Keratinocyte (primary cell): ENCODE results near the gene TEX38. TPM values are rescaled to one million over a fixed set of nuclear protein-coding genes. Genes with fewer than 3 reads are reported as not detected.

Experiments used
- DNase-seq: peaks from one replicate; pipeline ENCODE4 v3.0.0-alpha.2; 2011; ENCODE audit warnings: low read depth, missing footprints, low spot score
- FAIRE-seq: peaks from 2 replicates; lab custom pipeline; 2011; peaks lifted over from hg19 to GRCh38; lab: Jason Lieb, UNC
- H2AFZ ChIP-seq: 2 replicates; pipeline ENCODE4 v1.6.0; 2012; ENCODE audit warnings: low read length, control low read depth, inconsistent platforms; ENCODE audit not compliant: control insufficient read depth
- H3K27ac ChIP-seq: 2 replicates; pipeline ENCODE4 v1.5.1; 2011; ENCODE audit warnings: low read length; ENCODE audit not compliant: control insufficient read depth, insufficient read depth
- H3K27me3 ChIP-seq: 3 replicates; pipeline ENCODE4 v1.6.0; 2011; ENCODE audit warnings: low read length; ENCODE audit not compliant: control insufficient read depth, insufficient read depth; ENCODE audit errors: extremely low read depth
- H3K36me3 ChIP-seq, 2 experiments: 2 replicates in 1 of 2; 3 replicates in 1 of 2; pipeline ENCODE4 v1.5.1; 2011; ENCODE audit warnings: low read length in 2 of 2, mild to moderate bottlenecking in 1 of 2; ENCODE audit not compliant: control insufficient read depth in 2 of 2, insufficient read depth in 2 of 2; ENCODE audit errors: extremely low read depth in 1 of 2
- H3K4me1 ChIP-seq: 3 replicates; pipeline ENCODE4 v1.5.1; 2011; ENCODE audit warnings: low read length; ENCODE audit not compliant: control insufficient read depth, insufficient read depth; ENCODE audit errors: extremely low read depth
- H3K4me2 ChIP-seq: 3 replicates; pipeline ENCODE4 v1.6.0; 2011; ENCODE audit warnings: low read depth, low read length; ENCODE audit not compliant: control insufficient read depth, insufficient read depth; ENCODE audit errors: extremely low read depth
- H3K4me3 ChIP-seq, 3 experiments: fragments of 200-600 bp in 1 of 3; sonication (generic) in 1 of 3; 2 replicates in 2 of 3; 3 replicates in 1 of 3; pipeline ENCODE4 v1.5.1; 2011 to 2016; ENCODE audit warnings: low read length in 3 of 3, mild to moderate bottlenecking in 3 of 3, control low read depth in 2 of 3, inconsistent platforms in 1 of 3, low read depth in 1 of 3, mixed read lengths in 1 of 3, mixed run types in 1 of 3, moderate library complexity in 1 of 3; ENCODE audit not compliant: control insufficient read depth in 2 of 3, insufficient read depth in 2 of 3; ENCODE audit errors: extremely low read depth in 1 of 3
- H3K79me2 ChIP-seq: 2 replicates; pipeline ENCODE4 v1.6.0; 2012; ENCODE audit warnings: low read length; ENCODE audit not compliant: control insufficient read depth, insufficient read depth
- H3K9ac ChIP-seq: 3 replicates; pipeline ENCODE4 v1.6.0; 2011; ENCODE audit warnings: low read length; ENCODE audit not compliant: control insufficient read depth, insufficient read depth; ENCODE audit errors: extremely low read depth
- H3K9me1 ChIP-seq: 3 replicates; pipeline ENCODE4 v1.6.0; 2011; ENCODE audit warnings: low read length; ENCODE audit not compliant: control insufficient read depth, insufficient read depth; ENCODE audit errors: extremely low read depth
- H3K9me3 ChIP-seq: 2 replicates; pipeline ENCODE4 v1.5.1; 2012; ENCODE audit warnings: low read depth, low read length; ENCODE audit not compliant: control insufficient read depth
- H4K20me1 ChIP-seq: 3 replicates; pipeline ENCODE4 v1.6.0; 2011; ENCODE audit warnings: low read length; ENCODE audit not compliant: control insufficient read depth, insufficient read depth; ENCODE audit errors: extremely low read depth
- EZH2 ChIP-seq: IDR thresholded peaks from one replicate; pipeline ENCODE4 v1.6.1; 2012; ENCODE audit warnings: inconsistent platforms, mild to moderate bottlenecking, low read length, moderate library complexity
- dilution Hi-C: fragments of 300-500 bp; cut with MboI; formaldehyde crosslinking; loops from one replicate; pipeline ENCODE4 v1.7.0; 2020; ENCODE audit warnings: low sequenced_read_pairs; ENCODE audit not compliant: extremely low pct_ligation_motif_present
- polyA plus RNA-seq, 5 experiments: library from polyadenylated mRNA; depleted of rRNA in 3 of 5; stranded (reverse) in 3 of 5; stranded (forward) in 1 of 5; unstranded in 1 of 5; fragments of >200 nt; gene quantifications; 1 replicate in 1 of 5; 2 replicates in 3 of 5; 3 replicates in 1 of 5; pipeline versions ENCODE4 v1.2.1 to v1.2.3, GENCODE V29; 2011 to 2012; ENCODE audit warnings: missing spikeins in 2 of 5, low read depth in 1 of 5, low replicate concordance in 1 of 5
- TF ChIP-seq, protein P1 (sequence below), 3 experiments: IDR thresholded peaks in 1 of 3; conservative IDR thresholded peaks in 1 of 3; optimal IDR thresholded peaks in 1 of 3; 2 replicates in 2 of 3; 3 replicates in 1 of 3; pipeline versions ENCODE3 to v1.5.1; 2011; ENCODE audit warnings: low read length in 3 of 3, mild to moderate bottlenecking in 3 of 3, moderate library complexity in 2 of 3, control low read depth in 1 of 3, inconsistent platforms in 1 of 3; ENCODE audit not compliant: insufficient read depth in 2 of 3; ENCODE audit errors: extremely low read depth in 1 of 3

TEX38 gene
- polyA plus RNA-seq, 1 donor (not counting 4 experiments of a cell fraction or from before 2014, with no cell fraction given), result not detected

DNA sequence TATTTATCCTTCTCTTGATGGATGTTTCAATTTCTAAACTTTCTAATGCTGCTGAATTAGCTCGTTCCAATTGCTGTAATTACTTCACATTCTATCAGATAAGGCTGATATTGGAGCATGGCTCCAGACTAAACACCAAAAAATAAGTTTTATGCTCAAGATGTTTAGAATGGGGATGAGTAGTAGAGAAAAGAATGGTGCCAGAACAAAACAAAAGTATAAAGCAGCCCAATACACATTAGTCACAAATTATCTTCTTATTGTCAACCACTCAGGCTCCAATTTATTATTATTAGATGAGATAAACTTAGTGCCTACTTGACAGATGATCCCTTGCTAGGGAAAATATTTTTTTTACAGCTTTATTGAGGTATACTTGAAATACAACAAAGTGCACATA, 25.3 kb upstream of the TEX38 start:
- H4K20me1 ChIP-seq, result no peaks in the 10 kb centered on the region
- H2AFZ ChIP-seq, result no peak overlapping the region
- H3K36me3 ChIP-seq, result peaks cover 1 to 13% of the 10 kb centered on the region in 2 experiments
- DNase-seq, result no peak
- no peaks in the 10 kb centered on the region for H3K4me1 ChIP-seq
- no peak overlapping the region for H3K4me2 ChIP-seq
- H3K79me2 ChIP-seq, result no peaks in the 10 kb centered on the region
- H3K9me3 ChIP-seq, result no peaks in the 10 kb centered on the region
- no peak overlapping the region for H3K27ac ChIP-seq
- no peaks in the 10 kb centered on the region for H3K27me3 ChIP-seq
- TF ChIP-seq, protein P1, sequence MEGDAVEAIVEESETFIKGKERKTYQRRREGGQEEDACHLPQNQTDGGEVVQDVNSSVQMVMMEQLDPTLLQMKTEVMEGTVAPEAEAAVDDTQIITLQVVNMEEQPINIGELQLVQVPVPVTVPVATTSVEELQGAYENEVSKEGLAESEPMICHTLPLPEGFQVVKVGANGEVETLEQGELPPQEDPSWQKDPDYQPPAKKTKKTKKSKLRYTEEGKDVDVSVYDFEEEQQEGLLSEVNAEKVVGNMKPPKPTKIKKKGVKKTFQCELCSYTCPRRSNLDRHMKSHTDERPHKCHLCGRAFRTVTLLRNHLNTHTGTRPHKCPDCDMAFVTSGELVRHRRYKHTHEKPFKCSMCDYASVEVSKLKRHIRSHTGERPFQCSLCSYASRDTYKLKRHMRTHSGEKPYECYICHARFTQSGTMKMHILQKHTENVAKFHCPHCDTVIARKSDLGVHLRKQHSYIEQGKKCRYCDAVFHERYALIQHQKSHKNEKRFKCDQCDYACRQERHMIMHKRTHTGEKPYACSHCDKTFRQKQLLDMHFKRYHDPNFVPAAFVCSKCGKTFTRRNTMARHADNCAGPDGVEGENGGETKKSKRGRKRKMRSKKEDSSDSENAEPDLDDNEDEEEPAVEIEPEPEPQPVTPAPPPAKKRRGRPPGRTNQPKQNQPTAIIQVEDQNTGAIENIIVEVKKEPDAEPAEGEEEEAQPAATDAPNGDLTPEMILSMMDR (optimal IDR thresholded peaks at IDR 0.05 in 1 of 3, IDR thresholded peaks at IDR 0.05 in 1 of 3, conservative IDR thresholded peaks at IDR 0.05 in 1 of 3; ENCODE audit: extremely low read depth in 1 of 3, insufficient read depth in 2 of 3, low read length in 3 of 3), result no peak
- no peak for TF ChIP-seq EZH2
- H3K9me1 ChIP-seq, result no peaks in the 10 kb centered on the region
- dilution Hi-C loops, result no loop called here
- no peak overlapping the region for H3K4me3 ChIP-seq
- FAIRE-seq, result no peak
- H3K9ac ChIP-seq, result no peak overlapping the region

DNA sequence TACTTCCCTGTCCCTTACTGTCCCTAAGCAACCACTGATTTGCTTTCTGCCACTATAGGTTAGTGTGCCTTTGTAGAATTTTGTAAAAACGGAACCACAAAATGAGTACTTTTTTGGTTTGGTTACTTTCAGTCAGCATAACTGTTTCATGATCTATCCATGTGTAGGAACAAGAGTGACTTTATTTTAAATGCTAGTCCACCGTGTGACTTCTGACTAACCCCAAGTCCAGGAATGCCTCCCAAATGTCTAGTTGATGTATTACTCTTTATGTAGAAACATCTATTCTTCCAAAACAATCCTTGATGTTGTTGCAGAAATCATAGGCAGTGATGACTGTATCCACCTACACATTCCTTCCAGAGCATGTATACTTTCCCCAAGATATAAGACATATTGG, 24.8 kb upstream of the TEX38 start:
- H3K4me1 ChIP-seq, result no peaks in the 10 kb centered on the region
- no peak overlapping the region for H3K9ac ChIP-seq
- no peak overlapping the region for H3K4me2 ChIP-seq
- H4K20me1 ChIP-seq, result no peaks in the 10 kb centered on the region
- peaks cover 1 to 13% of the 10 kb centered on the region in 2 experiments for H3K36me3 ChIP-seq
- FAIRE-seq (no peak), DNase-seq (no peak)
- dilution Hi-C loops, result no loop called here
- TF ChIP-seq, protein P1 (optimal IDR thresholded peaks at IDR 0.05 in 1 of 3, IDR thresholded peaks at IDR 0.05 in 1 of 3, conservative IDR thresholded peaks at IDR 0.05 in 1 of 3; ENCODE audit: extremely low read depth in 1 of 3, insufficient read depth in 2 of 3, low read length in 3 of 3), result no peak
- no peak for TF ChIP-seq EZH2
- no peak overlapping the region for H2AFZ ChIP-seq
- H3K79me2 ChIP-seq, result no peaks in the 10 kb centered on the region
- H3K9me3 ChIP-seq, result no peaks in the 10 kb centered on the region
- no peak overlapping the region for H3K4me3 ChIP-seq
- no peaks in the 10 kb centered on the region for H3K9me1 ChIP-seq
- H3K27ac ChIP-seq, result no peak overlapping the region
- no peaks in the 10 kb centered on the region for H3K27me3 ChIP-seq
